GM11168 (cell line): ENCODE results near the gene ZFAND4.
"Not testable (repeated sequence)": the region's sequence is repeated elsewhere in the genome, so short reads cannot be mapped to it uniquely, and the experiment has no call there.

Experiments
- in situ Hi-C: fragments of 300-500 bp; cut with MboI; formaldehyde crosslinking; loops from one replicate; pipeline ENCODE4 v1.12.0; 2022; ENCODE audit warnings: low sequenced_read_pairs; ENCODE audit not compliant: unreplicated experiment

The ZFAND4 gene

GRCh38 chr10:45672181-45673073 lies at the start of gene ZFAND4:
Gene ZFAND4 (minus strand): TSS chr10:45672772. CDS start chr10:45663725, 9,047 bp downstream.
- in situ Hi-C loops, result loop anchor here (5.0 to 10.0 kb wide), 2 partner anchors 210 to 418 kb away; no protein-coding TSS in a partner anchor

- in situ Hi-C loops, result not testable (repeated sequence)
These were observed 48.9 kb upstream of the ZFAND4 start for GRCh38 chr10:45721503-45721902.

- in situ Hi-C loops, result not testable (repeated sequence)
These were observed 45.1 kb upstream of the ZFAND4 start for GRCh38 chr10:45717642-45718041.

- in situ Hi-C loops, result not testable (repeated sequence)
These were observed 44.5 kb upstream of the ZFAND4 start for GRCh38 chr10:45717053-45717452.

- in situ Hi-C loops, result not testable (repeated sequence)
These were observed 38.7 kb upstream of the ZFAND4 start for GRCh38 chr10:45711223-45711622.

GRCh38 chr10:45710200-45710796 lies 37.7 kb upstream of the ZFAND4 start:
- in situ Hi-C loops, result not testable (repeated sequence)

- in situ Hi-C loops, result loop anchor here (10.0 kb wide), 1 partner anchor 424 kb away; no protein-coding TSS in a partner anchor
These were observed 5.9 kb upstream of the ZFAND4 start for GRCh38 chr10:45678467-45678866.

GRCh38 chr10:45675388-45675787 lies 2.8 kb upstream of the ZFAND4 start:
- in situ Hi-C loops, result loop anchor here (10.0 kb wide), 1 partner anchor 421 kb away; no protein-coding TSS in a partner anchor

- in situ Hi-C loops, result loop anchor here (5.0 to 10.0 kb wide), 2 partner anchors 211 to 418 kb away; no protein-coding TSS in a partner anchor
These were observed 589 bp upstream of the ZFAND4 start for GRCh38 chr10:45673074-45673648.

GRCh38 chr10:45671300-45671699 lies 1.3 kb downstream of the ZFAND4 start:
- in situ Hi-C loops, result loop anchor here (5.0 to 10.0 kb wide), 2 partner anchors 209 to 416 kb away; no protein-coding TSS in a partner anchor

GRCh38 chr10:45669897-45670296 lies 2.7 kb downstream of the ZFAND4 start:
- in situ Hi-C loops, result loop anchor here (5.0 to 10.0 kb wide), 2 partner anchors 208 to 415 kb away; no protein-coding TSS in a partner anchor

GRCh38 chr10:45660876-45661411 lies 11.6 kb downstream of the ZFAND4 start:
- in situ Hi-C loops, result no loop called here

GRCh38 chr10:45657033-45657926 lies 15.3 kb downstream of the ZFAND4 start:
- in situ Hi-C loops, result no loop called here

GRCh38 chr10:45655219-45655618 lies 17.4 kb downstream of the ZFAND4 start:
- in situ Hi-C loops, result no loop called here

- in situ Hi-C loops, result not testable (repeated sequence)
These were observed 17.8 kb downstream of the ZFAND4 start for GRCh38 chr10:45654753-45655141.

- in situ Hi-C loops, result no loop called here
These were observed 19.1 kb downstream of the ZFAND4 start for GRCh38 chr10:45653454-45653853.

- in situ Hi-C loops, result no loop called here
These were observed 20.1 kb downstream of the ZFAND4 start for GRCh38 chr10:45652511-45652910.

GRCh38 chr10:45649296-45649695 lies 23.3 kb downstream of the ZFAND4 start:
- in situ Hi-C loops, result no loop called here

- in situ Hi-C loops, result no loop called here
These were observed 25.5 kb downstream of the ZFAND4 start for GRCh38 chr10:45647118-45647517.
